Gastroesophageal sphincter (tissue), 4 donors: ENCODE measurements around the gene CRY2. TPM values are rescaled to one million over a fixed set of nuclear protein-coding genes. Genes with fewer than 3 reads are reported as not detected.

ENCODE experiments used
- ATAC-seq: fragments of 150-250 bp; one replicate; pipeline ENCODE4 v1.9.1; 2016; ENCODE audit warnings: mild to moderate bottlenecking, moderate library complexity
- H3K27ac ChIP-seq, 4 donors: fragments of 200-600 bp; sonication (generic) in 3 of 4; 1 replicate in 3 of 4; 2 replicates in 1 of 4; pipeline ENCODE4 v1.5.1; 2016 to 2019
- H3K27me3 ChIP-seq: fragments of 200-600 bp; sonication (generic); one replicate; pipeline ENCODE4 v1.5.1; 2019
- H3K36me3 ChIP-seq, 2 donors: fragments of 200-600 bp; sonication (generic); one replicate each; pipeline ENCODE4 v1.5.1; 2019; ENCODE audit warnings: control low read depth in 1 of 2
- H3K4me1 ChIP-seq, 3 donors: fragments of 200-600 bp; sonication (generic); 1 replicate in 2 of 3; 2 replicates in 1 of 3; pipeline ENCODE4 v1.5.1; 2016 to 2019; ENCODE audit warnings: control low read depth in 2 of 3
- H3K4me3 ChIP-seq, 2 donors: fragments of 200-600 bp; sonication (generic); one replicate each; pipeline ENCODE4 v1.5.1; 2019; ENCODE audit warnings: mild to moderate bottlenecking in 1 of 2, moderate library complexity in 1 of 2
- H3K9me3 ChIP-seq, 3 donors: fragments of 200-600 bp; sonication (generic); one replicate each; pipeline ENCODE4 v1.5.1; 2017 to 2019; ENCODE audit warnings: control low read depth in 2 of 3
- EP300 ChIP-seq: sonication (generic); formaldehyde crosslinking; IDR thresholded peaks from one replicate; pipeline ENCODE4 v1.6.1; 2017; ENCODE audit warnings: antibody characterized with exemption, mild to moderate bottlenecking
- POLR2A ChIP-seq, 2 donors: fragments of 450-650 bp; IDR thresholded peaks; one replicate each; pipeline ENCODE4 v1.6.1; 2017; ENCODE audit warnings: antibody characterized with exemption in 2 of 2, mild to moderate bottlenecking in 2 of 2, moderate library complexity in 1 of 2
- POLR2AphosphoS5 ChIP-seq: sonication (generic); formaldehyde crosslinking; IDR thresholded peaks from one replicate; pipeline ENCODE4 v1.6.1; 2017; ENCODE audit warnings: antibody characterized with exemption
- WGBS, 2 donors: methylation state at CpG; one replicate each; pipeline ENCODE4 v1.1.5; 2018; ENCODE audit warnings: low coverage in 1 of 2; 5-methylcytosine and 5-hydroxymethylcytosine counted together
- total RNA-seq, 4 donors: library from RNA; depleted of rRNA; stranded (reverse); fragments of >200 nt; gene quantifications; one replicate each; pipeline ENCODE4 v1.1.0, GENCODE V29; 2016
- TF ChIP-seq, protein P1 (sequence below), 4 experiments: fragments of 200-600 bp in 2 of 4; fragments of 450-650 bp in 2 of 4; sonication (generic) in 1 of 4; IDR thresholded peaks; one replicate each; pipeline ENCODE4 v1.5.1; 2017 to 2019; ENCODE audit warnings: antibody characterized with exemption in 4 of 4, mild to moderate bottlenecking in 2 of 4, moderate library complexity in 2 of 4

The CRY2 gene
- 10 to 100 TPM; 38.8 to 82.0 (median 47.7) TPM for total RNA-seq

DNA sequence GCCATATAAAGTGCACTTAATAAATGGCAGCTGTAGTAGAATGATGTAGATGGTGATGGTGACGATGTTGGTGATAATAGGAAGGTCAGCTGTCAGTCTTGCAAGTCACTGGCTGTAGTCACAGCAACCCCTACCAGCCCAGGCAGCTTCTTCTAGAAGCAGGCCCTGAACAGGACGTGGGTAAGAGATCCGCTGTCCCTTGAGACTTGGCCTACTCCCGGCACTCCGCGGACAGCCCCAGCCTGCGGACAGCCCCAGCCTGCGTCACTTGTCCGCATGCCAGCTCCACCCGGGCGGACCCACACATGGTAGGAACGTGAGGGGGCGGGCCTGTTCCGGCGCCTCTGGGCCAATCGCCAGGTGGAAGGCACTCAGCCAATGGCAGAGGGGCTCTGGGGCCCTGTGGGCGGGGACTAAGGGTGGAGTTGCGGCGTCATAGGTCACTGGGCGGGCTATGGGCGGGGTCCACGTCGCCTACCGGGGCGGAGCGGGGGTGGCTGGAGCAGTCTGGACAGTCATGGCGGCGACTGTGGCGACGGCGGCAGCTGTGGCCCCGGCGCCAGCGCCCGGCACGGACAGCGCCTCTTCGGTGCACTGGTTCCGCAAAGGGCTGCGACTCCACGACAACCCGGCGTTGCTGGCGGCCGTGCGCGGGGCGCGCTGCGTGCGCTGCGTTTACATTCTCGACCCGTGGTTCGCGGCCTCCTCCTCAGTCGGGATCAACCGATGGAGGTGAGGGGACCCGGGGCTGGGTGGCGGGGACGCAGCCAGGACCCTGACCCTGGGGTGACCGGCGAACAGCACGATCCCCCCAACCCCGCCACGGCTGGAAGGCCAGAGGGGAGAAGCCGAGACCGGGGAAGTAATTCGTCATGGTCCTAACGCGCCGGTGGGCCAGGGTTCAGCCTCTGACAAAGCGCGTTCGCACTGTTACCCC lies at the start of gene CRY2:
Gene CRY2 (plus strand): TSS at position 502 of the 937 bp plus-strand sequence. CDS start 16 bp downstream, at position 518.
- no peaks in the 10 kb centered on the region for H3K9me3 ChIP-seq
- peak within 1 kb of the TSS; percentile 92 to 94 for H3K4me3 ChIP-seq
- no peaks in the 10 kb centered on the region for H3K36me3 ChIP-seq
- peaks cover 13 to 62% (median 37%) of the 10 kb centered on the region in 3 donors for H3K4me1 ChIP-seq
- peak; percentile 95 for ATAC-seq
- no peaks in the 10 kb centered on the region for H3K27me3 ChIP-seq
- TF ChIP-seq POLR2A (IDR thresholded peaks at IDR 0.05) (peak; percentile 99), EP300 (no peak), POLR2AphosphoS5 (peak; percentile 98)
- TF ChIP-seq, protein P1, sequence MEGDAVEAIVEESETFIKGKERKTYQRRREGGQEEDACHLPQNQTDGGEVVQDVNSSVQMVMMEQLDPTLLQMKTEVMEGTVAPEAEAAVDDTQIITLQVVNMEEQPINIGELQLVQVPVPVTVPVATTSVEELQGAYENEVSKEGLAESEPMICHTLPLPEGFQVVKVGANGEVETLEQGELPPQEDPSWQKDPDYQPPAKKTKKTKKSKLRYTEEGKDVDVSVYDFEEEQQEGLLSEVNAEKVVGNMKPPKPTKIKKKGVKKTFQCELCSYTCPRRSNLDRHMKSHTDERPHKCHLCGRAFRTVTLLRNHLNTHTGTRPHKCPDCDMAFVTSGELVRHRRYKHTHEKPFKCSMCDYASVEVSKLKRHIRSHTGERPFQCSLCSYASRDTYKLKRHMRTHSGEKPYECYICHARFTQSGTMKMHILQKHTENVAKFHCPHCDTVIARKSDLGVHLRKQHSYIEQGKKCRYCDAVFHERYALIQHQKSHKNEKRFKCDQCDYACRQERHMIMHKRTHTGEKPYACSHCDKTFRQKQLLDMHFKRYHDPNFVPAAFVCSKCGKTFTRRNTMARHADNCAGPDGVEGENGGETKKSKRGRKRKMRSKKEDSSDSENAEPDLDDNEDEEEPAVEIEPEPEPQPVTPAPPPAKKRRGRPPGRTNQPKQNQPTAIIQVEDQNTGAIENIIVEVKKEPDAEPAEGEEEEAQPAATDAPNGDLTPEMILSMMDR (IDR thresholded peaks at IDR 0.05) = no peak
- H3K27ac ChIP-seq = peak within 1 kb of the TSS; percentile 96 to 99 (median 98)
- WGBS, 2 donors = 0% methylated on average over 2 to 6 of the region's 75 CpGs

DNA sequence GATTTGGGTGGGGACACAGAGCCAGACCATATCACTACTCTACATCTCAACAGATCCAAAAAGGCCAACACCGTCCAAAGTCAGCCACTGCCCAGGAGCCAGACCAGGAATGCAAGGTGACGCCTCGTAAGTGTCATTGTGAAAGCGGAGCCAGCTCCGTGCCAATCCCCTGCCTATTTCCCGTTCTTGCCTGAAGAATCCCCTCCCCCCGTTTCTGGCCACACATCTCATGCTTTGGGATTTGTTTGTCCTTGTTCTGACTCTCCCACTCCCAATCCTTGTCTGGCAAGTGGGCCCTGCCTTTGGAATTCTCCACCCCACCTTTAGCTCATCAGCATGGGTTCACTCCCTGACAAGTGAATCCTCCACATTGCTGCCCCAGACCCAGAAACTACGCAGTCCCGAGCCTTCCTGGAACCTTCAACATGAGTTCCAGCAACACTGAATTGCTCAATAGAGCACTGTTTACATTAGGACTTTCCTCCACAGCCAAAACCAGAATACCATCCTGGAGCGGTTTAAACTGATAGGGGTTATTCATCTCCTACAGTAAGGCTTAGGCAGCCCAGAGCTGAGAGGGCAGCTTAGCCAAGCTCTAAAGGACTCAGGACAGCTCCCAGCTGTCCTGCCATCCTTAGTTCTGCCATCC lies 48.4 kb upstream of the CRY2 start:
- TF ChIP-seq POLR2AphosphoS5 = no peak
- TF ChIP-seq POLR2A (IDR thresholded peaks at IDR 0.05) = no peak
- TF ChIP-seq, protein P1 (IDR thresholded peaks at IDR 0.05) = no peak
- no peak for TF ChIP-seq EP300
- Histone ChIP-seq H3K27ac (no peak overlapping the region), H3K4me3 (no peak overlapping the region), H3K36me3 (no peaks in the 10 kb centered on the region), H3K4me1 (peaks cover 0 to 3% (median 0%) of the 10 kb centered on the region in 3 donors), H3K27me3 (no peaks in the 10 kb centered on the region), H3K9me3 (no peaks in the 10 kb centered on the region)
- 81 to 82% methylated on average over 4 to 8 of the region's 10 CpGs for WGBS, 2 donors
- ATAC-seq = no peak

DNA sequence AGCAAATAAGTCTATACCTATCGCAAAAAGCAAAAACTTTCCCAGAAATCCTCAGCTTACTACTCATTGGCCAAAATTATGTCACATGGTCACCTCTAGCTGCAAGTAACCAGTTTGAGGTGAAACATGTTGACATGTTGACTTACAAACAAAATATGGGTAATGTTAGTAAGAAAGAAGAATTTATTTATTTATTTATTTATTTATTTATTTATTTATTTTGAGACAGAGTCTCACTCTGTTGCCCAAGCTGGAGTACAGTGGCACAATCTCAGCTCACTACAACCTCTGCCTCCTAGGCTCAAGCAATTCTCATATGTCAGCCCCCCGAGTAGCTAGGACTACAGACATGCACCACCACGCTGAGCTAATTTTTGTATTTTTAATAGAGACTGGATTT lies 47.7 kb upstream of the CRY2 start:
- H3K27ac ChIP-seq = no peak overlapping the region
- WGBS, 2 donors = 81 to 97% methylated on average over 3 of the region's 3 CpGs
- no peak for TF ChIP-seq POLR2A (IDR thresholded peaks at IDR 0.05)
- TF ChIP-seq EP300 = no peak
- TF ChIP-seq, protein P1 (IDR thresholded peaks at IDR 0.05) = no peak
- TF ChIP-seq POLR2AphosphoS5 = no peak
- no peak overlapping the region for H3K4me3 ChIP-seq
- peaks cover 0 to 8% (median 0%) of the 10 kb centered on the region in 3 donors for H3K4me1 ChIP-seq
- H3K27me3 ChIP-seq = no peaks in the 10 kb centered on the region
- ATAC-seq = no peak
- no peaks in the 10 kb centered on the region for H3K9me3 ChIP-seq
- H3K36me3 ChIP-seq = no peaks in the 10 kb centered on the region

DNA sequence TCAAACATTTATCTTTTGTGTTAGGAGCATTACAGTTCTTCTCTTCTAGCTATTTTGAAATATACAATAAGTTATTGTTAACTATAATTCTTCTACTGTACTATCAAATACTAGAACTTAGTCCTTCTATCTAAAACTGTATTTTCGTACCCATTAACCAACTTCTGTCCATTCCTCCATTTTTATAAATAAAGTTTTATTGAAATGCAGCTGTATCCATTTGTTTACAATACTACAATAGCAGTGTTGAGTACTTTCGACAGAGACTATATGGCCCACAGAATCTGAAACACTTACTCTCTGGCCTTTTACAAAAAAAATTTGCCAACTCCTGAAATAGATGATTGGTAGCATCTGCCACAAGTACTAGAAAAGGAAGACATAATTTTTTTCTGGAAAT lies 47.0 kb upstream of the CRY2 start:
- no peak overlapping the region for H3K4me3 ChIP-seq

More for the DNA sequence above, 47.0 kb upstream of the CRY2 start:
- H3K4me1 ChIP-seq = peaks cover 0 to 8% (median 0%) of the 10 kb centered on the region in 3 donors
- no peak for ATAC-seq
- no peaks in the 10 kb centered on the region for H3K27me3 ChIP-seq
- 83 to 95% methylated on average over 2 of the region's 2 CpGs for WGBS, 2 donors
- no peaks in the 10 kb centered on the region for H3K9me3 ChIP-seq
- no peak overlapping the region for H3K27ac ChIP-seq
- no peaks in the 10 kb centered on the region for H3K36me3 ChIP-seq
- no peak for TF ChIP-seq EP300
- TF ChIP-seq, protein P1 (IDR thresholded peaks at IDR 0.05) = no peak
